SIG-M5 treated with dmso at 0.1 percent for 504 hours (cell line): ENCODE results near the gene ACTN2.

Experiments
- DNase-seq: peaks from one replicate; lab custom pipeline; 2025; ENCODE audit not compliant: unreplicated experiment; lab: John Stamatoyannopoulos, UW

The ACTN2 gene

GRCh38 chr1:236765831-236766230 is 79.5 kb downstream of the ACTN2 start:
- DNase-seq, result no peak

- DNase-seq, result no peak
These were observed 80.2 kb downstream of the ACTN2 start for GRCh38 chr1:236766506-236766905.

- DNase-seq, result no peak
These were observed 81.0 kb downstream of the ACTN2 start for GRCh38 chr1:236767276-236767675.

GRCh38 chr1:236768601-236769000 is 82.3 kb downstream of the ACTN2 start:
- DNase-seq, result no peak

GRCh38 chr1:236773919-236774318 is 87.6 kb downstream of the ACTN2 start:
- DNase-seq, result peak; percentile 34

- no peak for DNase-seq
These were observed 88.6 kb downstream of the ACTN2 start for GRCh38 chr1:236774926-236775325.

GRCh38 chr1:236779312-236779711 is 93.0 kb downstream of the ACTN2 start:
- DNase-seq, result no peak

GRCh38 chr1:236785477-236785876 is 99.2 kb downstream of the ACTN2 start:
- DNase-seq, result no peak

GRCh38 chr1:236786453-236786852 is 100.2 kb downstream of the ACTN2 start:
- DNase-seq, result no peak

GRCh38 chr1:236794585-236795034 is 108.3 kb downstream of the ACTN2 start:
- DNase-seq, result no peak

GRCh38 chr1:236795035-236795756 is 108.9 kb downstream of the ACTN2 start, which contains the start of gene MTR:
Gene MTR, plus strand, starts transcription at chr1:236795292. Its CDS starts 412 bp downstream, at chr1:236795704.
- DNase-seq, result peak; percentile 100

- peak; percentile 57 for DNase-seq
These were observed 109.7 kb downstream of the ACTN2 start for GRCh38 chr1:236795757-236796667.

- no peak for DNase-seq
These were observed 112.7 kb downstream of the ACTN2 start for GRCh38 chr1:236799001-236799400.

- no peak for DNase-seq
These were observed 113.8 kb downstream of the ACTN2 start for GRCh38 chr1:236800002-236800620.

- DNase-seq, result no peak
These were observed 114.3 kb downstream of the ACTN2 start for GRCh38 chr1:236800623-236801022.

GRCh38 chr1:236802264-236802663 is 116.0 kb downstream of the ACTN2 start:
- DNase-seq, result no peak

GRCh38 chr1:236806634-236807033 is 120.3 kb downstream of the ACTN2 start:
- DNase-seq, result no peak

- DNase-seq, result no peak
These were observed 121.7 kb downstream of the ACTN2 start for GRCh38 chr1:236808005-236808404.

- no peak for DNase-seq
These were observed 122.3 kb downstream of the ACTN2 start for GRCh38 chr1:236808564-236809130.

GRCh38 chr1:236809148-236809547 is 122.8 kb downstream of the ACTN2 start:
- DNase-seq, result no peak

- no peak for DNase-seq
These were observed 123.7 kb downstream of the ACTN2 start for GRCh38 chr1:236810018-236810417.
